SK-N-MC (cell line): Measurements from ENCODE around the gene CACNA1E.

Experiments
- DNase-seq: peaks from one replicate; pipeline ENCODE4 v3.0.0-alpha.2; 2011; ENCODE audit warnings: low read depth, low spot score
- H3K27ac ChIP-seq: fragments of 200-600 bp; sonication (generic); 2 replicates; pipeline ENCODE4 v1.5.1; 2016; ENCODE audit warnings: mixed run types
- H3K36me3 ChIP-seq: fragments of 200-600 bp; sonication (generic); 2 replicates; pipeline ENCODE4 v1.6.1; 2017; ENCODE audit warnings: antibody characterized with exemption, low read length, mixed read lengths; ENCODE audit not compliant: insufficient read depth
- H3K4me3 ChIP-seq: fragments of 200-600 bp; sonication (generic); 2 replicates; pipeline ENCODE4 v1.5.1; 2016
- H3K9ac ChIP-seq: fragments of 200-600 bp; sonication (generic); 2 replicates; pipeline ENCODE4 v1.8.0; 2017; ENCODE audit warnings: mixed run types, mixed read lengths; ENCODE audit not compliant: insufficient read length
- H3K9me3 ChIP-seq: fragments of 200-600 bp; sonication (generic); 2 replicates; pipeline ENCODE4 v1.6.1; 2017; ENCODE audit warnings: low read depth, mild to moderate bottlenecking, antibody characterized with exemption, low read length, moderate library complexity, mixed read lengths
- EZH2 ChIP-seq: fragments of 200-600 bp; sonication (generic); IDR thresholded peaks from one replicate; pipeline ENCODE4 v1.6.1; 2017; ENCODE audit warnings: antibody characterized with exemption
- FOXP2 ChIP-seq: optimal IDR thresholded peaks from 2 replicates; pipeline ENCODE3; 2011; ENCODE audit warnings: mild to moderate bottlenecking, moderate library complexity; ENCODE audit not compliant: insufficient read depth; ENCODE audit errors: extremely low read length, control extremely low read depth
- POLR2AphosphoS5 ChIP-seq: IDR thresholded peaks from 2 replicates; pipeline ENCODE4 v1.6.1; 2012; ENCODE audit warnings: mild to moderate bottlenecking, low read depth, low read length, borderline replicate concordance

The CACNA1E gene

GRCh38 chr1:181711820-181712219, 228.5 kb downstream of the CACNA1E start:
- no peak overlapping the region for H3K27ac ChIP-seq
- no peak for DNase-seq
- H3K36me3 ChIP-seq = no peaks in the 10 kb centered on the region
- no peaks in the 10 kb centered on the region for H3K9me3 ChIP-seq
- H3K9ac ChIP-seq = no peak overlapping the region
- TF ChIP-seq FOXP2 (no peak), EZH2 (no peak), POLR2AphosphoS5 (no peak)
- H3K4me3 ChIP-seq = no peak overlapping the region

GRCh38 chr1:181712711-181713110, 229.4 kb downstream of the CACNA1E start:
- Histone ChIP-seq H3K27ac (no peak overlapping the region), H3K36me3 (no peaks in the 10 kb centered on the region), H3K4me3 (no peak overlapping the region), H3K9me3 (no peaks in the 10 kb centered on the region), H3K9ac (no peak overlapping the region)
- no peak for TF ChIP-seq FOXP2
- no peak for DNase-seq

- no peak for DNase-seq
- Histone ChIP-seq H3K9me3 (no peaks in the 10 kb centered on the region), H3K9ac (no peak overlapping the region), H3K4me3 (no peak overlapping the region), H3K27ac (no peak overlapping the region), H3K36me3 (no peaks in the 10 kb centered on the region)
- TF ChIP-seq EZH2 = no peak
- no peak for TF ChIP-seq FOXP2
- no peak for TF ChIP-seq POLR2AphosphoS5
These were observed 231.1 kb downstream of the CACNA1E start for GRCh38 chr1:181714428-181714827.

GRCh38 chr1:181718034-181718433, 234.7 kb downstream of the CACNA1E start:
- TF ChIP-seq EZH2 (no peak), POLR2AphosphoS5 (no peak), FOXP2 (no peak)
- Histone ChIP-seq H3K4me3 (no peak overlapping the region), H3K9ac (no peak overlapping the region)

GRCh38 chr1:181726320-181727012, 243.1 kb downstream of the CACNA1E start:
- H3K27ac ChIP-seq = no peak overlapping the region
- H3K9me3 ChIP-seq = no peaks in the 10 kb centered on the region
- H3K9ac ChIP-seq = no peak overlapping the region
- no peak overlapping the region for H3K4me3 ChIP-seq
- no peak for DNase-seq
- H3K36me3 ChIP-seq = no peaks in the 10 kb centered on the region
- TF ChIP-seq FOXP2 = no peak
- no peak for TF ChIP-seq POLR2AphosphoS5
- no peak for TF ChIP-seq EZH2

More at GRCh38 chr1:181718034-181718433, 234.7 kb downstream of the CACNA1E start:
- no peaks in the 10 kb centered on the region for H3K9me3 ChIP-seq
- no peak for DNase-seq
- H3K36me3 ChIP-seq = no peaks in the 10 kb centered on the region
- no peak overlapping the region for H3K27ac ChIP-seq

- TF ChIP-seq POLR2AphosphoS5 (no peak), EZH2 (no peak), FOXP2 (no peak)
These were observed 247.3 kb downstream of the CACNA1E start for GRCh38 chr1:181730606-181731005.

GRCh38 chr1:181732218-181732990, 249.1 kb downstream of the CACNA1E start:
- no peak for TF ChIP-seq POLR2AphosphoS5
- no peak for TF ChIP-seq FOXP2
- TF ChIP-seq EZH2 = no peak
- H3K27ac ChIP-seq = no peak overlapping the region

More at GRCh38 chr1:181730606-181731005, 247.3 kb downstream of the CACNA1E start:
- Histone ChIP-seq H3K36me3 (no peaks in the 10 kb centered on the region), H3K9me3 (no peaks in the 10 kb centered on the region), H3K4me3 (no peak overlapping the region), H3K27ac (no peak overlapping the region), H3K9ac (no peak overlapping the region)
- no peak for DNase-seq

GRCh38 chr1:181733486-181733885, 250.2 kb downstream of the CACNA1E start:
- DNase-seq = no peak
- H3K36me3 ChIP-seq = no peaks in the 10 kb centered on the region
- no peak overlapping the region for H3K4me3 ChIP-seq
- no peak overlapping the region for H3K27ac ChIP-seq
- H3K9me3 ChIP-seq = no peaks in the 10 kb centered on the region
- no peak for TF ChIP-seq EZH2
- TF ChIP-seq FOXP2 = no peak
- no peak for TF ChIP-seq POLR2AphosphoS5
- H3K9ac ChIP-seq = no peak overlapping the region

More at GRCh38 chr1:181732218-181732990, 249.1 kb downstream of the CACNA1E start:
- no peak for DNase-seq
- Histone ChIP-seq H3K9me3 (no peaks in the 10 kb centered on the region), H3K36me3 (no peaks in the 10 kb centered on the region), H3K9ac (no peak overlapping the region), H3K4me3 (no peak overlapping the region)
